Measurements from ENCODE around the gene CCNI2. TPM values are rescaled to one million over a fixed set of nuclear protein-coding genes. Genes with fewer than 3 reads are reported as not detected.

The CCNI2 gene
- total RNA-seq, 1 experiment from 2014 or later = 3.3 TPM

- no peaks in the 10 kb centered on the region for H3K4me1 Mint-ChIP-seq (ENCODE audit: low read depth, unreplicated experiment)
- DNase-seq = no peak
- no peak for TF ChIP-seq CTCF (IDR thresholded peaks at IDR 0.05; ENCODE audit: unreplicated experiment)
- CTCF ChIA-PET = interaction anchor here (0.8 to 3.0 kb wide), 3 partner anchors 16 to 65 kb away, joined by 3 to 52 read pairs (median 3); partner anchors contain the start of gene KIF3A
- no peak overlapping the region for H3K4me3 Mint-ChIP-seq (ENCODE audit: low read depth, unreplicated experiment)
- peaks cover 5% of the 10 kb centered on the region for H3K36me3 Mint-ChIP-seq (ENCODE audit: insufficient read depth, unreplicated experiment)
- no peak overlapping the region for H3K27ac Mint-ChIP-seq (ENCODE audit: unreplicated experiment)
- intact Hi-C loops (cut with micrococcal nuclease; ENCODE audit: unreplicated experiment) = no loop called here
- no peaks in the 10 kb centered on the region for H3K27me3 Mint-ChIP-seq (ENCODE audit: unreplicated experiment)
- no peaks in the 10 kb centered on the region for H3K9me3 Mint-ChIP-seq (ENCODE audit: low read depth, unreplicated experiment)
- BruUV-seq (replicated peaks) = no TSS peak
Observed at GRCh38 chr5:132754111-132754510, 6.9 kb downstream of the CCNI2 start.

DNA sequence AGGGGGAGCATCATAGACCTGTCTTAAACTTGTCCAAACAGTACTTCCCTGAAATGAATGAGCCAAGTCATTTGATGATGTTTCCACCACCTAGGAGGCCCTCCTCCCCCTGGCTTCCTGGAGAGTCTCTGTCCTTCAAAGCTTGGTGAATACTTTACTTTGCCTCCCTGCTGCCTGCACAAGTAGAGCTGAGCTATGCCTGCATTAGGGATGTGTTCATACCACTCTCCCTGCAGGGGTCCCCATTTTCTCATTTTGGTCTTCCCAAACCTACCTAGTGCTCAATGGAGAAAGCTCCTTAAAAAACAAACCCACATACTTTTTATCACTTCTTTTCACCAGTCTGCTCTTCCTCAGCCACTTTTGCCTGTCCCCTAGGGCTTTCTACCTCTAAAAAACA lies 7.7 kb downstream of the CCNI2 start:
- no peak overlapping the region for H3K4me3 Mint-ChIP-seq (ENCODE audit: low read depth, unreplicated experiment)
- no TSS peak for BruUV-seq (replicated peaks)
- no peak overlapping the region for H3K27ac Mint-ChIP-seq (ENCODE audit: unreplicated experiment)
- TF ChIP-seq CTCF (IDR thresholded peaks at IDR 0.05; ENCODE audit: unreplicated experiment) = no peak
- H3K27me3 Mint-ChIP-seq (ENCODE audit: unreplicated experiment) = no peaks in the 10 kb centered on the region
- peak; percentile 31 for DNase-seq
- H3K36me3 Mint-ChIP-seq (ENCODE audit: insufficient read depth, unreplicated experiment) = peaks cover 5% of the 10 kb centered on the region
- no peaks in the 10 kb centered on the region for H3K4me1 Mint-ChIP-seq (ENCODE audit: low read depth, unreplicated experiment)
- CTCF ChIA-PET = interaction anchor here (1.0 to 3.0 kb wide), 4 partner anchors 16 to 128 kb away, joined by 3 to 52 read pairs (median 6); no protein-coding TSS in a partner anchor
- no peaks in the 10 kb centered on the region for H3K9me3 Mint-ChIP-seq (ENCODE audit: low read depth, unreplicated experiment)
- intact Hi-C loops (cut with micrococcal nuclease; ENCODE audit: unreplicated experiment) = loop anchor here (1.0 kb wide), 1 partner anchor 65 kb away; no protein-coding TSS in a partner anchor

GRCh38 chr5:132756542-132756941 lies 9.3 kb downstream of the CCNI2 start:
- intact Hi-C loops (cut with micrococcal nuclease; ENCODE audit: unreplicated experiment) = no loop called here
- no peak for TF ChIP-seq CTCF (IDR thresholded peaks at IDR 0.05; ENCODE audit: unreplicated experiment)
- Mint-ChIP-seq H3K27ac (ENCODE audit: unreplicated experiment) (no peak overlapping the region), H3K27me3 (ENCODE audit: unreplicated experiment) (no peaks in the 10 kb centered on the region), H3K4me3 (ENCODE audit: low read depth, unreplicated experiment) (no peak overlapping the region), H3K36me3 (ENCODE audit: insufficient read depth, unreplicated experiment) (peaks cover 7% of the 10 kb centered on the region), H3K9me3 (ENCODE audit: low read depth, unreplicated experiment) (no peaks in the 10 kb centered on the region), H3K4me1 (ENCODE audit: low read depth, unreplicated experiment) (no peaks in the 10 kb centered on the region)
- no peak for DNase-seq
- no TSS peak for BruUV-seq (replicated peaks)
- CTCF ChIA-PET = interaction anchor here (1.2 kb wide), 1 partner anchor 9 kb away, joined by 3 read pairs; no protein-coding TSS in a partner anchor

DNA sequence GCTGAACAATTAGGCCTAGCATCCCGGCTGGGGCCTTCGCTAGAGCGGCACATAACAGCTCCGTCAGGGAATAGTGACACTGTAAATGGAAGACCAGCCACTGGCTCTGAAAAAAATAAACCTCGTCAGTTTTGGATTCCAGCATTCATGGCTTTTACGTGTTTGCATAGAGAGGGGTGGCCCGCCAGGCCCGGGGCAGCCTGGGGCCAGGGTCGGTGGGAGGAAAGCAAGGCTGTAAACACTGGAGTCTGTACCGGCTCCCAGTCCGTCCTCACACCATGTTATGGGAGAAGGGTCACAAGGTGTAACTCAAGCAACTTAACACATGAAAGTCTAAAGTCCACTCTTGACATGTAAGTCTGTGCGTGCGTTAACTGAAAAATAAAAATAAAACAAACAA lies 11.2 kb downstream of the CCNI2 start:
- Mint-ChIP-seq H3K36me3 (ENCODE audit: insufficient read depth, unreplicated experiment) (peaks cover 10% of the 10 kb centered on the region), H3K4me1 (ENCODE audit: low read depth, unreplicated experiment) (no peaks in the 10 kb centered on the region), H3K27ac (ENCODE audit: unreplicated experiment) (no peak overlapping the region), H3K4me3 (ENCODE audit: low read depth, unreplicated experiment) (no peak overlapping the region), H3K27me3 (ENCODE audit: unreplicated experiment) (no peaks in the 10 kb centered on the region), H3K9me3 (ENCODE audit: low read depth, unreplicated experiment) (no peaks in the 10 kb centered on the region)
- no peak for DNase-seq
- intact Hi-C loops (cut with micrococcal nuclease; ENCODE audit: unreplicated experiment) = no loop called here
- BruUV-seq (replicated peaks) = no TSS peak
- TF ChIP-seq CTCF (IDR thresholded peaks at IDR 0.05; ENCODE audit: unreplicated experiment) = no peak
- CTCF ChIA-PET = no interaction called here
